Transverse colon (tissue), 4 donors: ENCODE data around the gene TOMM40. TPM values are rescaled to one million over a fixed set of nuclear protein-coding genes. Genes with fewer than 3 reads are reported as not detected.
"Not testable (repeated sequence)": the region's sequence is repeated elsewhere in the genome, so short reads cannot be mapped to it uniquely, and the experiment has no call there.

Experiments
- DNase-seq: peaks from one replicate; pipeline ENCODE4 v3.0.0-alpha.2; 2019
- H3K27ac ChIP-seq, 4 donors: fragments of 200-600 bp; sonication (generic); 2 replicates each; pipeline ENCODE4 v1.5.1; 2016 to 2018; ENCODE audit warnings: inconsistent platforms in 4 of 4
- H3K27me3 ChIP-seq: fragments of 200-600 bp; sonication (generic); 2 replicates; pipeline ENCODE4 v1.5.1; 2017; ENCODE audit warnings: inconsistent platforms
- H3K36me3 ChIP-seq, 4 donors: fragments of 200-600 bp; sonication (generic); 2 replicates each; pipeline ENCODE4 v1.5.1; 2017 to 2019; ENCODE audit warnings: inconsistent platforms in 4 of 4
- H3K4me1 ChIP-seq, 4 donors: fragments of 200-600 bp; sonication (generic); 2 replicates each; pipeline ENCODE4 v1.5.1; 2017 to 2020; ENCODE audit warnings: inconsistent platforms in 4 of 4
- H3K4me3 ChIP-seq, 4 donors: fragments of 200-600 bp; sonication (generic); 1 replicate in 1 of 4; 2 replicates in 3 of 4; pipeline versions ENCODE4 v1.5.1 to v1.6.1; 2017 to 2019; ENCODE audit warnings: inconsistent platforms in 4 of 4
- H3K9me3 ChIP-seq, 2 donors: fragments of 200-600 bp; sonication (generic); 2 replicates each; pipeline ENCODE4 v1.5.1; 2017 to 2019; ENCODE audit warnings: inconsistent platforms in 2 of 2
- CTCF ChIP-seq, 5 experiments: fragments of 200-600 bp in 3 of 5; fragments of 450-650 bp in 2 of 5; sonication (generic) in 3 of 5; IDR thresholded peaks; 1 replicate in 2 of 5; 2 replicates in 3 of 5; pipeline ENCODE4 v1.5.1; 2016 to 2017; ENCODE audit warnings: antibody characterized with exemption in 5 of 5, inconsistent platforms in 3 of 5, mild to moderate bottlenecking in 2 of 5, moderate library complexity in 1 of 5
- EP300 ChIP-seq: sonication (generic); formaldehyde crosslinking; IDR thresholded peaks from one replicate; pipeline ENCODE4 v1.6.1; 2017; ENCODE audit warnings: antibody characterized with exemption, low read depth
- POLR2A ChIP-seq: fragments of 450-650 bp; IDR thresholded peaks from one replicate; pipeline ENCODE4 v1.6.1; 2016; ENCODE audit warnings: antibody characterized with exemption, mild to moderate bottlenecking, moderate library complexity
- POLR2AphosphoS5 ChIP-seq, 3 donors: sonication (generic); formaldehyde crosslinking; IDR thresholded peaks; one replicate each; pipeline ENCODE4 v1.6.1; 2016; ENCODE audit warnings: antibody characterized with exemption in 3 of 3
- WGBS, 2 donors: methylation state at CpG; one replicate each; pipeline ENCODE4 v1.1.5; 2018; ENCODE audit warnings: low coverage in 1 of 2; 5-methylcytosine and 5-hydroxymethylcytosine counted together
- in situ Hi-C, 4 donors: fragments of 200-750 bp; cut with MboI; loops; one replicate each; pipeline versions ENCODE4 v1.15.0 to v1.15.1; 2017; ENCODE audit warnings: low sequenced_read_pairs in 3 of 4, low pct_ligation_motif_present in 1 of 4, low pct_unique_long_range_greater_than_20kb in 1 of 4
- intact Hi-C: fragments of 100-400 bp; cut with DNase I; formaldehyde crosslinking; loops from one replicate; pipeline ENCODE4 v1.15.1; 2023; ENCODE audit warnings: low total_unique reads
- total RNA-seq, 4 donors: library from RNA; depleted of rRNA; stranded (reverse); fragments of >200 nt; gene quantifications; one replicate each; pipeline ENCODE4 v1.1.0, GENCODE V29; 2016

Gene TOMM40
- total RNA-seq, 4 donors from 2014 or later: 36.0 to 101 (median 53.8) TPM

- no peak overlapping the region for H3K27ac ChIP-seq
- DNase-seq: no peak
- peaks cover 28% of the 10 kb centered on the region for H3K27me3 ChIP-seq
- no peaks in the 10 kb centered on the region for H3K9me3 ChIP-seq
- intact Hi-C loops: loop anchor here (5.0 kb wide), 1 partner anchor 33 kb away; the partner anchor contains the start of gene APOC4
- in situ Hi-C loops: no loop called here
- peaks cover 7 to 39% (median 24%) of the 10 kb centered on the region in 4 donors for H3K4me1 ChIP-seq
- H3K4me3 ChIP-seq: no peak overlapping the region
- 87% methylated on average over 5 of the region's 5 CpGs; no CpG with 5 or more reads in 1 of the 2 donors for WGBS, 2 donors
- TF ChIP-seq POLR2A (no peak), EP300 (no peak)
- no peaks in the 10 kb centered on the region for H3K36me3 ChIP-seq
These were observed 18.7 kb downstream of the TOMM40 start for GRCh38 chr19:44909775-44910174.

- H3K9me3 ChIP-seq, H3K4me3 ChIP-seq, H3K36me3 ChIP-seq, in situ Hi-C loops, intact Hi-C loops, DNase-seq, H3K27me3 ChIP-seq: not testable (repeated sequence)
- WGBS, 2 donors: 87 to 93% methylated on average over 5 to 6 of the region's 6 CpGs
- H3K27ac ChIP-seq: peak overlapping the region in 3 of 4 donors; percentile 9 to 37 (median 37)
- peaks cover 7 to 30% (median 13%) of the 10 kb centered on the region in 4 donors for H3K4me1 ChIP-seq
These were observed 20.8 kb downstream of the TOMM40 start for GRCh38 chr19:44911896-44912295.

- peak; percentile 44 for DNase-seq
- Histone ChIP-seq H3K4me1 (peaks cover 7 to 30% (median 13%) of the 10 kb centered on the region in 4 donors), H3K27me3 (no peaks in the 10 kb centered on the region), H3K36me3 (no peaks in the 10 kb centered on the region), H3K4me3 (no peak overlapping the region), H3K27ac (peak overlapping the region in 1 of 4 donors; percentile 37), H3K9me3 (no peaks in the 10 kb centered on the region)
- in situ Hi-C loops (no loop called here), intact Hi-C loops (no loop called here)
- WGBS, 2 donors: 60% methylated on average over 6 of the region's 6 CpGs; no CpG with 5 or more reads in 1 of the 2 donors
- no peak for TF ChIP-seq POLR2AphosphoS5 (IDR thresholded peaks at IDR 0.05)
- TF ChIP-seq POLR2A: no peak
- no peak for TF ChIP-seq CTCF (IDR thresholded peaks at IDR 0.05)
- TF ChIP-seq EP300: no peak
These were observed 21.8 kb downstream of the TOMM40 start for GRCh38 chr19:44912854-44913253.

GRCh38 chr19:44913512-44914432, 22.7 kb downstream of the TOMM40 start:
- Histone ChIP-seq H3K4me1 (peaks cover 7 to 30% (median 13%) of the 10 kb centered on the region in 4 donors), H3K27ac (peak overlapping the region; percentile 37 to 64 (median 53)), H3K4me3 (peak overlapping the region in 2 of 4 donors; percentile 31 to 55)
- in situ Hi-C loops, DNase-seq, intact Hi-C loops, H3K9me3 ChIP-seq, H3K27me3 ChIP-seq, H3K36me3 ChIP-seq: not testable (repeated sequence)
- WGBS, 2 donors: 48 to 62% methylated on average over 13 to 23 of the region's 23 CpGs

- peak; percentile 88 for DNase-seq
- peak within 1 kb of the TSS; percentile 37 to 64 (median 53) for H3K27ac ChIP-seq
- in situ Hi-C loops, intact Hi-C loops, H3K9me3 ChIP-seq, H3K27me3 ChIP-seq, H3K36me3 ChIP-seq: not testable (repeated sequence)
- WGBS, 2 donors: 8 to 9% methylated on average over 6 to 27 of the region's 28 CpGs
- peak within 1 kb of the TSS; percentile 26 to 55 (median 37) for H3K4me3 ChIP-seq
- H3K4me1 ChIP-seq: peaks cover 7 to 30% (median 13%) of the 10 kb centered on the region in 4 donors
These were observed 23.6 kb downstream of the TOMM40 start, which contains the start of gene APOC1 for GRCh38 chr19:44914433-44915206. TSS of gene APOC1 (plus strand) at chr19:44914608. CDS start at chr19:44914892, 284 bp downstream.
